ENCODE results near the gene OSTF1. TPM values are rescaled to one million over a fixed set of nuclear protein-coding genes. Genes with fewer than 3 reads are reported as not detected.

OSTF1 gene
- total and polyA plus RNA-seq, 2 experiments from 2014 or later, result 15.6 to 24.0 TPM

GRCh38 chr9:75117564-75117963 is 29.2 kb downstream of the OSTF1 start:
- H3K36me3 Mint-ChIP-seq (ENCODE audit: low read depth), result peaks cover 10% of the 10 kb centered on the region; the same call in 1 of the 3 replicates
- Histone ChIP-seq H3K4me1 (ENCODE audit: insufficient read depth) (peaks cover 9% of the 10 kb centered on the region), H3K79me2 (replicated peaks; ENCODE audit: insufficient read depth) (no peaks in the 10 kb centered on the region; the same call in 1 of the 2 replicates), H3K9me2 (ENCODE audit: insufficient read depth) (no peaks in the 10 kb centered on the region), H3F3A (replicated peaks; ENCODE audit: low read depth) (no peaks in the 10 kb centered on the region), H3K27ac (ENCODE audit: low read depth) (no peak overlapping the region), H3K4me2 (no peak overlapping the region), H2AFZ (no peak overlapping the region), H4K20me1 (replicated peaks; ENCODE audit: insufficient read depth) (no peaks in the 10 kb centered on the region; the same call in 1 of the 2 replicates), H3K4me3 (no peak overlapping the region), H3K36me3 (ENCODE audit: insufficient read depth) (no peaks in the 10 kb centered on the region), H3K27me3 (ENCODE audit: insufficient read depth) (no peaks in the 10 kb centered on the region)
- TF ChIP-seq ZNF462 (CRISPR knock-in tag; IDR thresholded peaks at IDR 0.05) (no peak), ZNF331 (CRISPR knock-in tag; IDR thresholded peaks at IDR 0.05; ENCODE audit: low read depth) (no peak), ZNF114 (CRISPR knock-in tag; IDR thresholded peaks at IDR 0.05) (no peak), CREB1 (CRISPR knock-in tag; IDR thresholded peaks at IDR 0.05; ENCODE audit: low read depth) (no peak), ETS1 (IDR thresholded peaks at IDR 0.05) (no peak), REST (IDR thresholded peaks at IDR 0.05; ENCODE audit: unreplicated experiment) (no peak), STAT1 (IDR thresholded peaks at IDR 0.05; ENCODE audit: unreplicated experiment) (no peak), EZH2 (IDR thresholded peaks at IDR 0.05; ENCODE audit: low read depth, unreplicated experiment) (no peak), CTCF (conservative IDR thresholded peaks at IDR 0.05; ENCODE audit: low read depth in 2 of 2) (no peak), NANOG (IDR thresholded peaks at IDR 0.05; ENCODE audit: borderline replicate concordance) (no peak), EZH2phosphoT487 (IDR thresholded peaks at IDR 0.05; ENCODE audit: unreplicated experiment) (no peak), JUNB (IDR thresholded peaks at IDR 0.05; ENCODE audit: unreplicated experiment) (no peak), POLR2AphosphoS5 (IDR thresholded peaks at IDR 0.05; ENCODE audit: low read depth) (no peak)
- no peak overlapping the region for H3K27ac Mint-ChIP-seq
- H3K4me1 Mint-ChIP-seq, result peaks cover 10% of the 10 kb centered on the region
- no peak for ATAC-seq
- no peaks in the 10 kb centered on the region for H3K27me3 Mint-ChIP-seq (ENCODE audit: insufficient read depth, low read depth, poor library complexity)
- H3K4me3 Mint-ChIP-seq, result no peak overlapping the region
- DNase-seq (ENCODE audit: low spot score), result no peak
- no peaks in the 10 kb centered on the region for H3K9me3 Mint-ChIP-seq
